HG03460 (cell line): Measurements from ENCODE around the gene ARRB1.
"Not testable (repeated sequence)": the region's sequence is repeated elsewhere in the genome, so short reads cannot be mapped to it uniquely, and the experiment has no call there.

Experiments used
- ATAC-seq: cut with Tn5 transposase; IDR thresholded peaks from one replicate; pipeline ENCODE4 v1.9.1; 2021; ENCODE audit not compliant: unreplicated experiment

The ARRB1 gene

GRCh38 chr11:75277991-75278790, 73.3 kb downstream of the ARRB1 start:
- no peak for ATAC-seq

- ATAC-seq = no peak
These were observed 74.2 kb downstream of the ARRB1 start for GRCh38 chr11:75277211-75277805.

- ATAC-seq = no peak
These were observed 74.8 kb downstream of the ARRB1 start for GRCh38 chr11:75276686-75277085.

GRCh38 chr11:75276186-75276585, 75.3 kb downstream of the ARRB1 start:
- no peak for ATAC-seq

- ATAC-seq = no peak
These were observed 75.9 kb downstream of the ARRB1 start for GRCh38 chr11:75275581-75275980.

- not testable (repeated sequence) for ATAC-seq
These were observed 76.7 kb downstream of the ARRB1 start for GRCh38 chr11:75274716-75275115.

- no peak for ATAC-seq
These were observed 77.8 kb downstream of the ARRB1 start for GRCh38 chr11:75273411-75274391.

- no peak for ATAC-seq
These were observed 78.6 kb downstream of the ARRB1 start for GRCh38 chr11:75272821-75273301.

- no peak for ATAC-seq
These were observed 79.1 kb downstream of the ARRB1 start for GRCh38 chr11:75272391-75272790.

- ATAC-seq = no peak
These were observed 79.7 kb downstream of the ARRB1 start for GRCh38 chr11:75271730-75272129.

GRCh38 chr11:75270896-75271418, 80.5 kb downstream of the ARRB1 start:
- no peak for ATAC-seq

GRCh38 chr11:75269896-75270295, 81.6 kb downstream of the ARRB1 start:
- no peak for ATAC-seq

GRCh38 chr11:75269367-75269660, 82.1 kb downstream of the ARRB1 start:
- ATAC-seq = no peak

- ATAC-seq = no peak
These were observed 82.7 kb downstream of the ARRB1 start for GRCh38 chr11:75268626-75269366.

- no peak for ATAC-seq
These were observed 84.1 kb downstream of the ARRB1 start for GRCh38 chr11:75267171-75267970.

GRCh38 chr11:75265851-75266531, 85.5 kb downstream of the ARRB1 start:
- no peak for ATAC-seq

GRCh38 chr11:75264971-75265370, 86.5 kb downstream of the ARRB1 start:
- no peak for ATAC-seq

GRCh38 chr11:75264356-75264755, 87.1 kb downstream of the ARRB1 start:
- ATAC-seq = no peak

- ATAC-seq = no peak
These were observed 87.5 kb downstream of the ARRB1 start for GRCh38 chr11:75263944-75264349.
